HepG2 (cell line): ENCODE results near the gene CUL9. TPM values are rescaled to one million over a fixed set of nuclear protein-coding genes. Genes with fewer than 3 reads are reported as not detected.

Source experiments
- ATF1 ChIP-seq: IDR thresholded peaks from 2 replicates; pipeline ENCODE4 v1.6.1; 2016; ENCODE audit warnings: mild to moderate bottlenecking, control low read depth
- DNMT1 ChIP-seq: sonication (generic); formaldehyde crosslinking; IDR thresholded peaks from 2 replicates; pipeline ENCODE4 v1.5.1; 2020; ENCODE audit warnings: mild to moderate bottlenecking, missing genetic modification reagents
- DNMT3B ChIP-seq: conservative IDR thresholded peaks from 2 replicates; pipeline ENCODE4 v1.6.1; 2016; ENCODE audit warnings: missing biosample characterization, control low read depth
- HOXA7 ChIP-seq: sonication (generic); formaldehyde crosslinking; IDR thresholded peaks from 2 replicates; pipeline ENCODE4 v1.8.1; 2022; ENCODE audit warnings: mild to moderate bottlenecking, missing genetic modification reagents, moderate library complexity
- MATR3 ChIP-seq: sonication (generic); formaldehyde crosslinking; IDR thresholded peaks from 2 replicates; pipeline ENCODE4 v1.4.0; 2020; ENCODE audit warnings: missing genetic modification reagents
- MIER2 ChIP-seq: IDR thresholded peaks from 2 replicates; pipeline ENCODE4 v1.6.1; 2016; ENCODE audit warnings: missing biosample characterization, missing genetic modification reagents
- MIXL1 ChIP-seq: IDR thresholded peaks from 2 replicates; pipeline ENCODE4 v1.6.1; 2016
- NR3C1 ChIP-seq: sonication (generic); formaldehyde crosslinking; IDR thresholded peaks from 2 replicates; pipeline ENCODE4 v1.4.0; 2020; ENCODE audit warnings: missing genetic modification reagents
- SP5 ChIP-seq: IDR thresholded peaks from 2 replicates; pipeline ENCODE4 v1.6.1; 2016; ENCODE audit warnings: low read depth, borderline replicate concordance
- STAG1 ChIP-seq: sonication (generic); formaldehyde crosslinking; IDR thresholded peaks from 2 replicates; pipeline ENCODE4 v1.4.0; 2020; ENCODE audit warnings: missing genetic modification reagents
- ZNF205 ChIP-seq: IDR thresholded peaks from 2 replicates; pipeline ENCODE4 v1.6.1; 2018; ENCODE audit warnings: missing biosample characterization, missing genetic modification reagents
- ZNF256 ChIP-seq: sonication (generic); formaldehyde crosslinking; conservative IDR thresholded peaks from 2 replicates; pipeline ENCODE4 v1.4.0; 2020; ENCODE audit warnings: missing genetic modification reagents
- ZNF264 ChIP-seq: sonication (generic); formaldehyde crosslinking; IDR thresholded peaks from 2 replicates; pipeline ENCODE4 v1.4.0; 2020; ENCODE audit warnings: missing genetic modification reagents
- ZNF30 ChIP-seq: sonication (generic); formaldehyde crosslinking; IDR thresholded peaks from 2 replicates; pipeline ENCODE4 v1.5.0; 2020; ENCODE audit warnings: mild to moderate bottlenecking, missing genetic modification reagents
- ZNF34 ChIP-seq: sonication (generic); formaldehyde crosslinking; IDR thresholded peaks from 2 replicates; pipeline ENCODE4 v1.4.0; 2020; ENCODE audit warnings: mild to moderate bottlenecking, missing genetic modification reagents, borderline replicate concordance
- ZNF343 ChIP-seq: sonication (generic); formaldehyde crosslinking; IDR thresholded peaks from 2 replicates; pipeline ENCODE4 v1.4.0; 2020; ENCODE audit warnings: mild to moderate bottlenecking, missing genetic modification reagents
- ZNF570 ChIP-seq: sonication (generic); formaldehyde crosslinking; IDR thresholded peaks from 2 replicates; pipeline ENCODE4 v1.4.0; 2020; ENCODE audit warnings: mild to moderate bottlenecking, missing genetic modification reagents, borderline replicate concordance
- ZNF761 ChIP-seq: sonication (generic); formaldehyde crosslinking; conservative IDR thresholded peaks from 2 replicates; pipeline ENCODE4 v1.4.0; 2020; ENCODE audit warnings: mild to moderate bottlenecking, missing genetic modification reagents
- ZNF850 ChIP-seq: sonication (generic); formaldehyde crosslinking; conservative IDR thresholded peaks from 2 replicates; pipeline ENCODE4 v1.9.0; 2021; ENCODE audit warnings: mild to moderate bottlenecking, missing genetic modification reagents
- ZSCAN30 ChIP-seq: sonication (generic); formaldehyde crosslinking; IDR thresholded peaks from 2 replicates; pipeline ENCODE4 v1.5.0; 2020; ENCODE audit warnings: mild to moderate bottlenecking, missing genetic modification reagents
- polyA plus RNA-seq, 8 experiments: library from polyadenylated mRNA; depleted of rRNA in 3 of 8; stranded (reverse) in 7 of 8; unstranded in 1 of 8; fragments of >200 nt; fragmentation: Illumina TruSeq in 4 of 8; extraction: Trizol in 4 of 8; gene quantifications; 2 replicates each; pipeline versions ENCODE4 v1.2.1 to v1.2.3, GENCODE V29; 2011 to 2016; ENCODE audit warnings: low read depth in 4 of 8, missing spikeins in 1 of 8, mixed read lengths in 1 of 8; ENCODE audit not compliant: insufficient read depth in 1 of 8
- total RNA-seq, 5 experiments: library from RNA; depleted of rRNA; stranded (reverse); fragments of >200 nt; fragmentation: Illumina TruSeq; extraction: Trizol; gene quantifications; 2 replicates each; pipeline ENCODE4 v1.2.3, GENCODE V29; 2016; ENCODE audit warnings: low read depth in 1 of 5
- TF ChIP-seq, protein P1 (sequence below): sonication (generic); formaldehyde crosslinking; IDR thresholded peaks from 2 replicates; pipeline ENCODE4 v1.8.0; 2022; ENCODE audit warnings: mild to moderate bottlenecking, missing genetic modification reagents
- TF ChIP-seq, protein P2 (sequence below): sonication (generic); formaldehyde crosslinking; IDR thresholded peaks from 2 replicates; pipeline ENCODE4 v1.5.1; 2020; ENCODE audit warnings: mild to moderate bottlenecking, missing genetic modification reagents, moderate library complexity
- TF ChIP-seq, protein P3 (sequence below): sonication (generic); formaldehyde crosslinking; IDR thresholded peaks from 2 replicates; pipeline ENCODE4 v1.4.0; 2020; ENCODE audit warnings: mild to moderate bottlenecking, missing genetic modification reagents
- TF ChIP-seq, protein P4 (sequence below): sonication (generic); formaldehyde crosslinking; IDR thresholded peaks from 2 replicates; pipeline ENCODE4 v1.9.0; 2022; ENCODE audit warnings: low read depth, missing genetic modification reagents

CUL9 gene
- total and polyA plus RNA-seq, 2 of the 13 experiments (the other 11 are each of a cell fraction or from before 2014, with no cell fraction given): 11.4 to 13.7 TPM

DNA sequence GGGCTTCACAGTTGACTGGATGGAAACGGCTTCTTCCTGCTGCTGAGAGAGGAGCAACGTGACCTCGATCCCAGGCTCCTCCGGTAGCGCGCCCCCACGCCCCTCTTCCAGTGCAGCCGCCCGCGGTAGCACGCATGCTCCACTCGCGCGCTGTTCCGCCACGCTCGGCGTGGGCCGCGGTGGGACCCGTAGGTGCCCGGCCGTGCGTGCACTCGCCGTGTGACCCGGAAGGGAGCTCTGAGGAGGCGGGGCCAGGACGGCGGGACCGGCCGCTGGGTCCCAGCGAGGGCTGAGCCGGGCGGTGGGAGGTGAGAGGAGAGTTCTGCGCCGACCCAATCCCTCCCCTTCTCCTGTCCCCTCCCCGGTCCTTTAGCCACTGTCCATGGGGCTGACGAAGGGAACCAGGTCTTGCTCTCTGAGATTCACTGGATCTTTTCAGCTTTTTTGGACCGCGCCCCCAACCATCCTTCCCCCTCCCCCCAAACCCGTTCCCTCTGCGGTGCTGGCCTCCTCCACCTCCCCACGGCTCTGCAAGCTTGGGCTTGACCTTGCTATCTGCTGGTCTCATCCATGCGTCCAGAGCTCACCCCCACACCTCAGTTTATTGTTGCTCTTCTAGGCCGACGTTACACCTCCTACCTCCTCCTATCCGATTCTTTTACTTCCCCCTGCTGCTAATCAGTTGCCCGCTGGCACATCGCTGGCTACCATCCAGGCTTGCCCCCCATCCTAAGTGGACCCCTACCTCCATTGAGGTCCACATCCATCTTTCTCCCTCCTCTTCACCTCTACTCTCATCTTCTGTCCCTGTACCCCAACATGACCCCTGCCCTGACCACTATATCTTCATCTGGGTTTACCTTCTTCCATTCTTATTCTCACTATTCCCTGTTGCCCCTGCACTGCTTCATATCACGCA is at the start of gene CUL9 (continued):
- peak; percentile 91 for TF ChIP-seq SP5
- TF ChIP-seq HOXA7 (CRISPR knock-in tag): no peak
- TF ChIP-seq ZSCAN30 (CRISPR knock-in tag): no peak
- TF ChIP-seq MATR3 (CRISPR knock-in tag): no peak
- peak; percentile 96 for TF ChIP-seq ZNF343
- TF ChIP-seq ZNF205: peak; percentile 95
- TF ChIP-seq, protein P1, sequence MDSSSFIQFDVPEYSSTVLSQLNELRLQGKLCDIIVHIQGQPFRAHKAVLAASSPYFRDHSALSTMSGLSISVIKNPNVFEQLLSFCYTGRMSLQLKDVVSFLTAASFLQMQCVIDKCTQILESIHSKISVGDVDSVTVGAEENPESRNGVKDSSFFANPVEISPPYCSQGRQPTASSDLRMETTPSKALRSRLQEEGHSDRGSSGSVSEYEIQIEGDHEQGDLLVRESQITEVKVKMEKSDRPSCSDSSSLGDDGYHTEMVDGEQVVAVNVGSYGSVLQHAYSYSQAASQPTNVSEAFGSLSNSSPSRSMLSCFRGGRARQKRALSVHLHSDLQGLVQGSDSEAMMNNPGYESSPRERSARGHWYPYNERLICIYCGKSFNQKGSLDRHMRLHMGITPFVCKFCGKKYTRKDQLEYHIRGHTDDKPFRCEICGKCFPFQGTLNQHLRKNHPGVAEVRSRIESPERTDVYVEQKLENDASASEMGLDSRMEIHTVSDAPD (CRISPR knock-in tag): peak; percentile 38; the same call in 1 of the 2 replicates
- no peak; the same call in 1 of the 2 replicates for TF ChIP-seq DNMT3B
- TF ChIP-seq, protein P2, sequence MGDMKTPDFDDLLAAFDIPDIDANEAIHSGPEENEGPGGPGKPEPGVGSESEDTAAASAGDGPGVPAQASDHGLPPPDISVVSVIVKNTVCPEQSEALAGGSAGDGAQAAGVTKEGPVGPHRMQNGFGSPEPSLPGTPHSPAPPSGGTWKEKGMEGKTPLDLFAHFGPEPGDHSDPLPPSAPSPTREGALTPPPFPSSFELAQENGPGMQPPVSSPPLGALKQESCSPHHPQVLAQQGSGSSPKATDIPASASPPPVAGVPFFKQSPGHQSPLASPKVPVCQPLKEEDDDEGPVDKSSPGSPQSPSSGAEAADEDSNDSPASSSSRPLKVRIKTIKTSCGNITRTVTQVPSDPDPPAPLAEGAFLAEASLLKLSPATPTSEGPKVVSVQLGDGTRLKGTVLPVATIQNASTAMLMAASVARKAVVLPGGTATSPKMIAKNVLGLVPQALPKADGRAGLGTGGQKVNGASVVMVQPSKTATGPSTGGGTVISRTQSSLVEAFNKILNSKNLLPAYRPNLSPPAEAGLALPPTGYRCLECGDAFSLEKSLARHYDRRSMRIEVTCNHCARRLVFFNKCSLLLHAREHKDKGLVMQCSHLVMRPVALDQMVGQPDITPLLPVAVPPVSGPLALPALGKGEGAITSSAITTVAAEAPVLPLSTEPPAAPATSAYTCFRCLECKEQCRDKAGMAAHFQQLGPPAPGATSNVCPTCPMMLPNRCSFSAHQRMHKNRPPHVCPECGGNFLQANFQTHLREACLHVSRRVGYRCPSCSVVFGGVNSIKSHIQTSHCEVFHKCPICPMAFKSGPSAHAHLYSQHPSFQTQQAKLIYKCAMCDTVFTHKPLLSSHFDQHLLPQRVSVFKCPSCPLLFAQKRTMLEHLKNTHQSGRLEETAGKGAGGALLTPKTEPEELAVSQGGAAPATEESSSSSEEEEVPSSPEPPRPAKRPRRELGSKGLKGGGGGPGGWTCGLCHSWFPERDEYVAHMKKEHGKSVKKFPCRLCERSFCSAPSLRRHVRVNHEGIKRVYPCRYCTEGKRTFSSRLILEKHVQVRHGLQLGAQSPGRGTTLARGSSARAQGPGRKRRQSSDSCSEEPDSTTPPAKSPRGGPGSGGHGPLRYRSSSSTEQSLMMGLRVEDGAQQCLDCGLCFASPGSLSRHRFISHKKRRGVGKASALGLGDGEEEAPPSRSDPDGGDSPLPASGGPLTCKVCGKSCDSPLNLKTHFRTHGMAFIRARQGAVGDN: peak; percentile 98
- TF ChIP-seq, protein P3, sequence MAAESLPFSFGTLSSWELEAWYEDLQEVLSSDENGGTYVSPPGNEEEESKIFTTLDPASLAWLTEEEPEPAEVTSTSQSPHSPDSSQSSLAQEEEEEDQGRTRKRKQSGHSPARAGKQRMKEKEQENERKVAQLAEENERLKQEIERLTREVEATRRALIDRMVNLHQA (CRISPR knock-in tag): no peak
- peak; percentile 75; the same call in 1 of the 2 replicates for TF ChIP-seq MIXL1 (CRISPR knock-in tag)
- no peak for TF ChIP-seq ATF1 (CRISPR knock-in tag)
- no peak for TF ChIP-seq ZNF30
- peak; percentile 79 for TF ChIP-seq MIER2
- peak; percentile 82; the same call in 1 of the 2 replicates for TF ChIP-seq ZNF34 (CRISPR knock-in tag)
- peak; percentile 14 for TF ChIP-seq STAG1
- TF ChIP-seq, protein P4, sequence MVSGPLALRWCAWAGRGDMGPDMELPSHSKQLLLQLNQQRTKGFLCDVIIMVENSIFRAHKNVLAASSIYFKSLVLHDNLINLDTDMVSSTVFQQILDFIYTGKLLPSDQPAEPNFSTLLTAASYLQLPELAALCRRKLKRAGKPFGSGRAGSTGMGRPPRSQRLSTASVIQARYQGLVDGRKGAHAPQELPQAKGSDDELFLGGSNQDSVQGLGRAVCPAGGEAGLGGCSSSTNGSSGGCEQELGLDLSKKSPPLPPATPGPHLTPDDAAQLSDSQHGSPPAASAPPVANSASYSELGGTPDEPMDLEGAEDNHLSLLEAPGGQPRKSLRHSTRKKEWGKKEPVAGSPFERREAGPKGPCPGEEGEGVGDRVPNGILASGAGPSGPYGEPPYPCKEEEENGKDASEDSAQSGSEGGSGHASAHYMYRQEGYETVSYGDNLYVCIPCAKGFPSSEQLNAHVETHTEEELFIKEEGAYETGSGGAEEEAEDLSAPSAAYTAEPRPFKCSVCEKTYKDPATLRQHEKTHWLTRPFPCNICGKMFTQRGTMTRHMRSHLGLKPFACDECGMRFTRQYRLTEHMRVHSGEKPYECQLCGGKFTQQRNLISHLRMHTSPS: peak; percentile 62; the same call in 1 of the 2 replicates
- no peak; the same call in 1 of the 2 replicates for TF ChIP-seq ZNF264
- TF ChIP-seq ZNF850: no peak
- peak; percentile 92 for TF ChIP-seq DNMT1
- TF ChIP-seq ZNF570 (CRISPR knock-in tag): no peak
- no peak for TF ChIP-seq NR3C1 (CRISPR knock-in tag)
- TF ChIP-seq ZNF761 (CRISPR knock-in tag): peak; percentile 75; the same call in 1 of the 2 replicates
- 0 out of 2 replicates have a peak, but pooled peaks have one; percentile 48 for TF ChIP-seq ZNF256 (CRISPR knock-in tag)
